Loucy (cell line): ENCODE measurements around the gene PACC1.

Source experiments
- H2AFZ ChIP-seq: fragments of 200-600 bp; sonication (generic); 2 replicates; pipeline ENCODE4 v1.6.0; 2016; ENCODE audit warnings: antibody characterized with exemption, mild to moderate bottlenecking, low read length, moderate library complexity
- H3F3A ChIP-seq: fragments of 200-600 bp; 2 replicates; pipeline ENCODE4 v1.6.0; 2016; ENCODE audit warnings: antibody characterized with exemption, low read depth, mild to moderate bottlenecking
- H3K27me3 ChIP-seq: fragments of 200-600 bp; sonication (generic); 2 replicates; pipeline ENCODE4 v1.6.1; 2014; ENCODE audit warnings: low read length, mild to moderate bottlenecking; ENCODE audit not compliant: insufficient read depth, poor library complexity, severe bottlenecking
- H3K36me3 ChIP-seq: fragments of 200-600 bp; sonication (generic); 2 replicates; pipeline ENCODE4 v1.6.1; 2016; ENCODE audit warnings: low read length; ENCODE audit not compliant: insufficient read depth
- H3K4me1 ChIP-seq: fragments of 200-600 bp; sonication (generic); 2 replicates; pipeline ENCODE4 v1.5.1; 2014; ENCODE audit warnings: low read length, mild to moderate bottlenecking; ENCODE audit not compliant: insufficient read depth, poor library complexity, severe bottlenecking
- H3K4me2 ChIP-seq: fragments of 200-600 bp; sonication (generic); 2 replicates; pipeline ENCODE4 v1.6.0; 2014; ENCODE audit warnings: antibody characterized with exemption, low read length, low read depth, mild to moderate bottlenecking; ENCODE audit not compliant: poor library complexity, severe bottlenecking
- H3K4me3 ChIP-seq: fragments of 200-600 bp; sonication (generic); 2 replicates; pipeline ENCODE4 v1.5.1; 2014; ENCODE audit warnings: low read length, mild to moderate bottlenecking, mixed read lengths; ENCODE audit not compliant: poor library complexity, severe bottlenecking
- H3K79me2 ChIP-seq: fragments of 200-600 bp; sonication (generic); 2 replicates; pipeline ENCODE4 v1.6.1; 2014; ENCODE audit warnings: low read length; ENCODE audit not compliant: insufficient read depth
- H3K9ac ChIP-seq: fragments of 200-600 bp; sonication (generic); 2 replicates; pipeline ENCODE4 v1.6.0; 2014; ENCODE audit warnings: mild to moderate bottlenecking, low read depth, low read length, moderate library complexity; ENCODE audit not compliant: poor library complexity, severe bottlenecking
- H3K9me2 ChIP-seq: fragments of 200-600 bp; sonication (generic); replicated peaks from 2 replicates; pipeline ENCODE4 v1.6.1; 2016; ENCODE audit warnings: low read depth, low read length, mixed read lengths
- H3K9me3 ChIP-seq: fragments of 200-600 bp; sonication (generic); 2 replicates; pipeline ENCODE4 v1.6.1; 2014; ENCODE audit warnings: mild to moderate bottlenecking, antibody characterized with exemption, low read length, low read depth; ENCODE audit not compliant: insufficient read depth
- H4K20me1 ChIP-seq: fragments of 200-600 bp; sonication (generic); 2 replicates; pipeline ENCODE4 v1.6.0; 2014; ENCODE audit warnings: antibody characterized with exemption, low read length, mild to moderate bottlenecking; ENCODE audit not compliant: insufficient read depth, poor library complexity, severe bottlenecking
- EZH2phosphoT487 ChIP-seq: fragments of 200-600 bp; IDR thresholded peaks from 2 replicates; pipeline ENCODE4 v1.6.1; 2018; ENCODE audit warnings: antibody characterized with exemption, mild to moderate bottlenecking, moderate library complexity, borderline replicate concordance
- TF ChIP-seq, protein P1 (sequence below): fragments of 200-600 bp; sonication (generic); conservative IDR thresholded peaks from 2 replicates; pipeline ENCODE4 v1.5.1; 2014; ENCODE audit warnings: mild to moderate bottlenecking, antibody characterized with exemption, low read length

Gene PACC1

DNA sequence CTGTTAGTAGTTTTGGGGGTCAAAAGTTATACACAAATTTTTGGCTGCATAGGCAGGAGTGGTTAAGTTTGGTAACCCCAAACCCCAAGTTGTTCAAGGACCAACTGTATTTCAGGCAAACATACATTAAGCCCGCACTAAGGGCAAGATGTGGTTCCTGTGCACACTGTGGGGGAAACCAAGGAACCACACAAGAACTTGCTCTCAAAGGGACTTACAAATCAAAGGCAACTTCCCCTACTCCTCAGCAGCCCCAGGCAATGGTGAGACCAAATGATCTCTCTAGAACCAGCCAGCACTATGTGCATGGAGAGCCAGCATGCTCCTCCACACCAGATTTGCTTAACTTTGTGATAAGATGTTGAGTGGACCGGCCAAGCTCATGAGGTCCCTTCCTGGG is 35.3 kb downstream of the PACC1 start:
- Histone ChIP-seq H4K20me1 (no peaks in the 10 kb centered on the region), H3K27me3 (no peaks in the 10 kb centered on the region), H3K9ac (no peak overlapping the region), H3K79me2 (no peaks in the 10 kb centered on the region), H3K4me2 (no peak overlapping the region), H3F3A (no peaks in the 10 kb centered on the region), H3K9me2 (no peaks in the 10 kb centered on the region), H3K36me3 (peaks cover 83% of the 10 kb centered on the region), H3K4me3 (no peak overlapping the region), H3K4me1 (no peaks in the 10 kb centered on the region), H2AFZ (no peak overlapping the region), H3K9me3 (no peaks in the 10 kb centered on the region)
- TF ChIP-seq, protein P1, sequence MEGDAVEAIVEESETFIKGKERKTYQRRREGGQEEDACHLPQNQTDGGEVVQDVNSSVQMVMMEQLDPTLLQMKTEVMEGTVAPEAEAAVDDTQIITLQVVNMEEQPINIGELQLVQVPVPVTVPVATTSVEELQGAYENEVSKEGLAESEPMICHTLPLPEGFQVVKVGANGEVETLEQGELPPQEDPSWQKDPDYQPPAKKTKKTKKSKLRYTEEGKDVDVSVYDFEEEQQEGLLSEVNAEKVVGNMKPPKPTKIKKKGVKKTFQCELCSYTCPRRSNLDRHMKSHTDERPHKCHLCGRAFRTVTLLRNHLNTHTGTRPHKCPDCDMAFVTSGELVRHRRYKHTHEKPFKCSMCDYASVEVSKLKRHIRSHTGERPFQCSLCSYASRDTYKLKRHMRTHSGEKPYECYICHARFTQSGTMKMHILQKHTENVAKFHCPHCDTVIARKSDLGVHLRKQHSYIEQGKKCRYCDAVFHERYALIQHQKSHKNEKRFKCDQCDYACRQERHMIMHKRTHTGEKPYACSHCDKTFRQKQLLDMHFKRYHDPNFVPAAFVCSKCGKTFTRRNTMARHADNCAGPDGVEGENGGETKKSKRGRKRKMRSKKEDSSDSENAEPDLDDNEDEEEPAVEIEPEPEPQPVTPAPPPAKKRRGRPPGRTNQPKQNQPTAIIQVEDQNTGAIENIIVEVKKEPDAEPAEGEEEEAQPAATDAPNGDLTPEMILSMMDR: no peak
- no peak for TF ChIP-seq EZH2phosphoT487

DNA sequence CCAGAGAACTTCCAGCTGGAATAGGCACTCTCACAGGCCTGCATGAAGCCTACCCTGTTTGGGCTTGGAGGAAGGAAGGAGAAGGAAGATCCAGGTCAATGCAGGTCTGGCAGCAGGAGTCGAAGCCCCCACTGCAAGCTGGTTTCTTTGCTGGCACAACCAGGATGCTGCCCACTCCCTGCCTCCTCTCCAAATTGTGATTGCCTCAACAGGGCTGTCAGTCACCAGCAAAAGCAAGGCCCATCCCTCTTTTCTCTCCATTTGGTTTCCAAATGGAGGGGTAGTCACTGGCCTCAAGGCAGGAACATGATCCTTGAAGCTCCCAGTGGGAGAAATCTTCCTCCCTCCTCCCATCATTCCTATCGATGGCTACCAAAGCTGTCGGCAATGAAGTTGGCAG is 37.0 kb downstream of the PACC1 start:
- no peak overlapping the region for H3K4me2 ChIP-seq
- no peak overlapping the region for H3K9ac ChIP-seq
- H3K27me3 ChIP-seq: no peaks in the 10 kb centered on the region
- H3K79me2 ChIP-seq: no peaks in the 10 kb centered on the region
- no peaks in the 10 kb centered on the region for H3K9me2 ChIP-seq
- TF ChIP-seq EZH2phosphoT487: no peak
- TF ChIP-seq, protein P1: no peak
- no peak overlapping the region for H2AFZ ChIP-seq
- no peak overlapping the region for H3K4me3 ChIP-seq
- H3K36me3 ChIP-seq: peaks cover 83% of the 10 kb centered on the region
- H3F3A ChIP-seq: no peaks in the 10 kb centered on the region
- H3K4me1 ChIP-seq: no peaks in the 10 kb centered on the region
- H4K20me1 ChIP-seq: no peaks in the 10 kb centered on the region
- H3K9me3 ChIP-seq: no peaks in the 10 kb centered on the region

DNA sequence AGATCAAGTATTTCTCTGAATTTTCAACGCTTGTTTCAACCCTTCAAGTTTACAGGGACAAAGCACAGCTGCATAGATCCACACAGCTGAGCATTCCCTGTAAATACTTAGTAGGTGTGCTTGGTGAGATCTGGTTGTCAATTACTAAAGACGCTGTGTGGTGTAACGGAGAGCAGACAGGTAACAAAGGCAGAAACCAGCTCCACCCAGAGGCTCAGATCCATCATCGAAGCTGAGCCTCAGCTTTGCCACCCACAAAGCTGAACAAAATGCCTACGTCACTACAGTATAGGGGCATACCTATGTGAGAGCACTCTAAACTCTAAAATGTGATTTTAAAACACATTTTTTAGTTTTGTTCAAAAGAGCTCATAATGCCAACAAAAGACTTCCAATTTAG is 38.7 kb downstream of the PACC1 start:
- Histone ChIP-seq H3K9ac (no peak overlapping the region), H3K4me2 (no peak overlapping the region), H3K9me3 (0 out of 2 replicates have a peak, but pooled peaks cover 4% of the 10 kb centered on the region), H2AFZ (no peak overlapping the region), H3K27me3 (no peaks in the 10 kb centered on the region), H3K79me2 (no peaks in the 10 kb centered on the region), H4K20me1 (no peaks in the 10 kb centered on the region), H3K36me3 (peaks cover 85% of the 10 kb centered on the region), H3K4me3 (no peak overlapping the region), H3K4me1 (no peaks in the 10 kb centered on the region), H3K9me2 (no peaks in the 10 kb centered on the region), H3F3A (no peaks in the 10 kb centered on the region)
- TF ChIP-seq EZH2phosphoT487: no peak
- TF ChIP-seq, protein P1: no peak
